Ishikawa (cell line): ENCODE measurements around the gene MLC1.

Experiments
- CEBPB ChIP-seq: IDR thresholded peaks from 2 replicates; pipeline ENCODE4 v1.6.1; 2012
- CREB1 ChIP-seq: IDR thresholded peaks from 2 replicates; pipeline ENCODE4 v1.6.1; 2012; ENCODE audit warnings: low read depth
- EGR1 ChIP-seq: IDR thresholded peaks from 2 replicates; pipeline ENCODE4 v1.6.1; 2012
- EP300 ChIP-seq: IDR thresholded peaks from 2 replicates; pipeline ENCODE4 v1.6.1; 2012; ENCODE audit warnings: borderline replicate concordance
- FOXM1 ChIP-seq: IDR thresholded peaks from 2 replicates; pipeline ENCODE4 v1.6.1; 2012; ENCODE audit warnings: low read depth, borderline replicate concordance
- NFIC ChIP-seq: IDR thresholded peaks from 2 replicates; pipeline ENCODE4 v1.6.1; 2012
- RAD21 ChIP-seq: IDR thresholded peaks from 2 replicates; pipeline ENCODE4 v1.6.1; 2012; ENCODE audit warnings: low read depth
- TAF1 ChIP-seq: IDR thresholded peaks from 2 replicates; pipeline ENCODE4 v1.6.1; 2012; ENCODE audit warnings: low read depth, mild to moderate bottlenecking
- TCF12 ChIP-seq: IDR thresholded peaks from 2 replicates; pipeline ENCODE4 v1.6.1; 2012; ENCODE audit warnings: low read depth
- TEAD4 ChIP-seq: IDR thresholded peaks from 2 replicates; pipeline ENCODE4 v1.6.1; 2012
- YY1 ChIP-seq: IDR thresholded peaks from 2 replicates; pipeline ENCODE4 v1.6.1; 2012; ENCODE audit warnings: low read depth
- ZBTB7A ChIP-seq: IDR thresholded peaks from 2 replicates; pipeline ENCODE4 v1.6.1; 2012; ENCODE audit warnings: low read depth
- TF ChIP-seq, protein P1 (sequence below): IDR thresholded peaks from 2 replicates; pipeline ENCODE4 v1.6.1; 2012
- TF ChIP-seq, protein P2 (sequence below): IDR thresholded peaks from 2 replicates; pipeline ENCODE4 v1.6.1; 2012
- TF ChIP-seq, protein P3 (sequence below): IDR thresholded peaks from 2 replicates; pipeline ENCODE4 v1.6.1; 2012; ENCODE audit warnings: low read depth, mild to moderate bottlenecking

Gene MLC1

GRCh38 chr22:50082961-50083461 lies 2.2 kb downstream of the MLC1 start:
- TF ChIP-seq RAD21 = no peak
- no peak for TF ChIP-seq ZBTB7A
- no peak for TF ChIP-seq TCF12
- no peak for TF ChIP-seq TEAD4
- no peak for TF ChIP-seq FOXM1
- TF ChIP-seq, protein P1, sequence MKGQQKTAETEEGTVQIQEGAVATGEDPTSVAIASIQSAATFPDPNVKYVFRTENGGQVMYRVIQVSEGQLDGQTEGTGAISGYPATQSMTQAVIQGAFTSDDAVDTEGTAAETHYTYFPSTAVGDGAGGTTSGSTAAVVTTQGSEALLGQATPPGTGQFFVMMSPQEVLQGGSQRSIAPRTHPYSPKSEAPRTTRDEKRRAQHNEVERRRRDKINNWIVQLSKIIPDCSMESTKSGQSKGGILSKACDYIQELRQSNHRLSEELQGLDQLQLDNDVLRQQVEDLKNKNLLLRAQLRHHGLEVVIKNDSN = no peak
- TF ChIP-seq CREB1 = no peak

DNA sequence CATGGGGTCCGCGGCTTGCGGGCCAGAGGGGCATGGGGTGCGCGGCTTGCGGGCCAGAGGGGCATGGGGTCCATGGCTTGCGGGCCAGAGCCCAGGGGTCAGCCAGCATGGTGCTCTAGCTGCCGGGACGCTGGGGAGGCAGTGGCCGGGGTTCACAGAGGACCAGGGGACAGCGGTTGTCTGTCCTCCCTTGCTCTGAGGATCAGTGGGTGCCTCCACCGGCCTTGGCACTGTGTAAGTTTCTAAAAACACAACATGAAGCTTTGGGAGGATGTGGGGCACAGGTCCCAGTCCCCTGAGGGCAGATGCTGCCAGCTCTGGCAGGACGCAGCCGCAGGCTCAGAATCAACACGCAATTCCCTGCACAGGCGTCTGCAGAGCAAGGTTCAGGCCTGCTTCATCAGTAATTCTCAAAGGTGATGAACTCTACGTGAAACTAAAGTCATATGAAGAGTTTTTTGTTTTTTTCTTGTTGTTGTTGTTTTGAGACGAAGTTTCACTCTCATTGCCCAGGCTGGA lies 3.0 kb downstream of the MLC1 start:
- TF ChIP-seq TEAD4 (no peak), EP300 (no peak), CREB1 (no peak)
- TF ChIP-seq, protein P2, sequence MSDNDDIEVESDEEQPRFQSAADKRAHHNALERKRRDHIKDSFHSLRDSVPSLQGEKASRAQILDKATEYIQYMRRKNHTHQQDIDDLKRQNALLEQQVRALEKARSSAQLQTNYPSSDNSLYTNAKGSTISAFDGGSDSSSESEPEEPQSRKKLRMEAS = no peak

DNA sequence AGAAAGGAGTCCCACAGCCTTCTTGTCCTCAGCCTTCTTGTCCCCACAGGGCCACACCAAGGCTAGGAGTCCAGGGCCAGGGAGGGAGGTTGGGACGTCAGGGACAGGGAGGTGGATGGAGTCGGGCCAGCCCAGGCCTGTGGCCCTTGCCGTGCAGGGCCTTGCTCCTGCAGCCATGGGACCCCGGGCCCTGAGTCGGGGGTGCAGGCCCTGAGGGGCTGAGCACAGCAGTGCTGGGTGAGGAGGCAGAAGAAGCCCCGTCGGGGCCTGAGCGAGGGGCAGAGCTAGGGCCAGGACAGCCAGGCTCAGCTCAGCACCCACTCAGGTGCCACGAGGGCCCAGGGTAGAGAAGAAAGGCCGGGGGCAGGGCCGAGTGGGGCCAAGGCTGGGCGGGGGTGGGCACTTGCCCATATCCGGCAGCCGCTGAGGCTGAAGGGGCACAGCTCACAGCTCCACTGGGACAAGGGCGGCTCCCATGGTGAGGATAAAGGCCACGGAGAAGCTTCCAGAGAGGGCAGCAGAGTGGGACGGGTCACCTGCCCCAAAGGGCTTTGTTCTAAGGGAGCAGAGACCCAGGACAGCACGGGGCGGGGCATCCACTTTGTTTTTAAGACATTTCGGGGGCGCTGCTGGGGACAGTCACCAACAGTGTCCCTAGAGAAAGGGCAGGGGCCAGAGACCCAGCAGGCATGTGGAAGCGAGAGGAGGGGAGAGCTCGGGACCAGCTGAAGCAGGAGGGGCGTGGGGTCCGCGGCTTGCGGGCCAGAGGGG lies 3.6 kb downstream of the MLC1 start:
- TF ChIP-seq YY1 (no peak), TEAD4 (no peak), EP300 (no peak), TAF1 (no peak), EGR1 (no peak), TCF12 (no peak), CREB1 (no peak), RAD21 (no peak), NFIC (no peak), CEBPB (no peak), ZBTB7A (no peak)
- TF ChIP-seq, protein P1 = no peak
- TF ChIP-seq, protein P2 = no peak
- TF ChIP-seq, protein P3, sequence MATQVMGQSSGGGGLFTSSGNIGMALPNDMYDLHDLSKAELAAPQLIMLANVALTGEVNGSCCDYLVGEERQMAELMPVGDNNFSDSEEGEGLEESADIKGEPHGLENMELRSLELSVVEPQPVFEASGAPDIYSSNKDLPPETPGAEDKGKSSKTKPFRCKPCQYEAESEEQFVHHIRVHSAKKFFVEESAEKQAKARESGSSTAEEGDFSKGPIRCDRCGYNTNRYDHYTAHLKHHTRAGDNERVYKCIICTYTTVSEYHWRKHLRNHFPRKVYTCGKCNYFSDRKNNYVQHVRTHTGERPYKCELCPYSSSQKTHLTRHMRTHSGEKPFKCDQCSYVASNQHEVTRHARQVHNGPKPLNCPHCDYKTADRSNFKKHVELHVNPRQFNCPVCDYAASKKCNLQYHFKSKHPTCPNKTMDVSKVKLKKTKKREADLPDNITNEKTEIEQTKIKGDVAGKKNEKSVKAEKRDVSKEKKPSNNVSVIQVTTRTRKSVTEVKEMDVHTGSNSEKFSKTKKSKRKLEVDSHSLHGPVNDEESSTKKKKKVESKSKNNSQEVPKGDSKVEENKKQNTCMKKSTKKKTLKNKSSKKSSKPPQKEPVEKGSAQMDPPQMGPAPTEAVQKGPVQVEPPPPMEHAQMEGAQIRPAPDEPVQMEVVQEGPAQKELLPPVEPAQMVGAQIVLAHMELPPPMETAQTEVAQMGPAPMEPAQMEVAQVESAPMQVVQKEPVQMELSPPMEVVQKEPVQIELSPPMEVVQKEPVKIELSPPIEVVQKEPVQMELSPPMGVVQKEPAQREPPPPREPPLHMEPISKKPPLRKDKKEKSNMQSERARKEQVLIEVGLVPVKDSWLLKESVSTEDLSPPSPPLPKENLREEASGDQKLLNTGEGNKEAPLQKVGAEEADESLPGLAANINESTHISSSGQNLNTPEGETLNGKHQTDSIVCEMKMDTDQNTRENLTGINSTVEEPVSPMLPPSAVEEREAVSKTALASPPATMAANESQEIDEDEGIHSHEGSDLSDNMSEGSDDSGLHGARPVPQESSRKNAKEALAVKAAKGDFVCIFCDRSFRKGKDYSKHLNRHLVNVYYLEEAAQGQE = no peak

GRCh38 chr22:50080077-50080465 lies 5.2 kb downstream of the MLC1 start:
- TF ChIP-seq CREB1 (no peak), CEBPB (no peak), ZBTB7A (no peak), YY1 (no peak), RAD21 (no peak), FOXM1 (no peak), TEAD4 (no peak), EGR1 (no peak), TAF1 (no peak), NFIC (no peak)
- TF ChIP-seq, protein P1 = no peak

DNA sequence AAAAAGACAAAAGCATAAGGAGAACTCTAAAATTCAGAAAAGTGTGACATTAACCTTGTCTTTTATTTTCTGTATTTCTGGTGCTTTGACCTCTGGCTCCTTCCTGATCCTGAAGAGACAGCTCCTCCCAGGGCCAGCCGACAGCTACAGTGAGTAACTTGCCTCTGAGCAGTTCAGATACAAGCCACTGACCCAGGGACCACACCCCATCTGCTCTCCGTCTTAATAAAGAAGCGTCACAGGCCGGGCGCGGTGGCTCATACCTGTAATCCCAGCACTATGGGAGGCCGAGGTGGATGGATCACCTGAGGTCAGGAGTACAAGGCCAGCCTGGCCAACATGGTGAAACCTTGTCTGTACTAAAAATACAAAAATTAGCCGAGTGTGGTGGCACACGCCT lies 6.5 kb downstream of the MLC1 start:
- TF ChIP-seq CREB1 = no peak
- no peak for TF ChIP-seq NFIC
- no peak for TF ChIP-seq RAD21
- TF ChIP-seq TCF12 = no peak
- no peak for TF ChIP-seq FOXM1
- no peak for TF ChIP-seq CEBPB
- TF ChIP-seq, protein P1 = no peak
- TF ChIP-seq TAF1 = no peak
- no peak for TF ChIP-seq YY1
- no peak for TF ChIP-seq EGR1
- TF ChIP-seq EP300 = no peak

GRCh38 chr22:50078246-50078645 lies 7.0 kb downstream of the MLC1 start:
- TF ChIP-seq TEAD4 (no peak), YY1 (no peak), EP300 (no peak), CEBPB (no peak), ZBTB7A (no peak), RAD21 (no peak), TCF12 (no peak)
